Astrocyte (in vitro differentiated cells and primary cell): ENCODE results near the gene CORO6. TPM values are rescaled to one million over a fixed set of nuclear protein-coding genes. Genes with fewer than 3 reads are reported as not detected.

Experiments
- DNase-seq: peaks from one replicate; pipeline ENCODE4 v3.0.0-alpha.2; 2010; ENCODE audit warnings: low read depth
- FAIRE-seq: peaks from 2 replicates; lab custom pipeline; 2011; peaks lifted over from hg19 to GRCh38; lab: Jason Lieb, UNC
- H2AFZ ChIP-seq: 2 replicates; pipeline ENCODE4 v1.6.0; 2012; ENCODE audit warnings: low read depth, low read length, inconsistent platforms
- H3K27ac ChIP-seq: 2 replicates; pipeline ENCODE4 v1.5.1; 2011; ENCODE audit warnings: low read depth, low read length, inconsistent platforms
- H3K27me3 ChIP-seq: 2 replicates; pipeline ENCODE4 v1.6.0; 2011; ENCODE audit warnings: low read length, inconsistent platforms; ENCODE audit not compliant: insufficient read depth
- H3K36me3 ChIP-seq: 2 replicates; pipeline ENCODE4 v1.5.1; 2011; ENCODE audit warnings: low read length, inconsistent platforms; ENCODE audit not compliant: insufficient read depth
- H3K4me1 ChIP-seq: 2 replicates; pipeline ENCODE4 v1.5.1; 2011; ENCODE audit warnings: low read length, inconsistent platforms; ENCODE audit not compliant: insufficient read depth
- H3K4me2 ChIP-seq: 2 replicates; pipeline ENCODE4 v1.6.0; 2012; ENCODE audit warnings: low read length, inconsistent platforms
- H3K4me3 ChIP-seq: 2 replicates; pipeline ENCODE4 v1.5.1; 2011; ENCODE audit warnings: low read depth, mild to moderate bottlenecking, low read length, inconsistent platforms; ENCODE audit not compliant: insufficient read depth
- H3K79me2 ChIP-seq: 2 replicates; pipeline ENCODE4 v1.6.0; 2012; ENCODE audit warnings: mild to moderate bottlenecking, low read length, inconsistent platforms; ENCODE audit not compliant: insufficient read depth
- H3K9ac ChIP-seq: 2 replicates; pipeline ENCODE4 v1.6.0; 2012; ENCODE audit warnings: mild to moderate bottlenecking, low read length, inconsistent platforms
- H3K9me3 ChIP-seq: 2 replicates; pipeline ENCODE4 v1.5.1; 2012; ENCODE audit warnings: low read depth, mild to moderate bottlenecking, low read length, inconsistent platforms; ENCODE audit not compliant: insufficient read depth
- H4K20me1 ChIP-seq: 2 replicates; pipeline ENCODE4 v1.6.0; 2012; ENCODE audit warnings: low read length, inconsistent platforms; ENCODE audit not compliant: insufficient read depth
- H3K27ac Mint-ChIP-seq: one replicate; pipeline ENCODE4 v1.8.0; 2021; ENCODE audit warnings: mild to moderate bottlenecking, mixed read lengths; ENCODE audit not compliant: unreplicated experiment
- H3K27me3 Mint-ChIP-seq: one replicate; pipeline ENCODE4 v1.8.0; 2021; ENCODE audit warnings: low read depth, mixed read lengths; ENCODE audit not compliant: unreplicated experiment
- H3K36me3 Mint-ChIP-seq: one replicate; pipeline ENCODE4 v1.8.0; 2021; ENCODE audit warnings: low read depth, mixed read lengths; ENCODE audit not compliant: unreplicated experiment
- H3K4me1 Mint-ChIP-seq: one replicate; pipeline ENCODE4 v1.8.0; 2021; ENCODE audit warnings: low read depth, mixed read lengths; ENCODE audit not compliant: unreplicated experiment
- H3K4me3 Mint-ChIP-seq: one replicate; pipeline ENCODE4 v1.8.0; 2021; ENCODE audit warnings: mild to moderate bottlenecking, moderate library complexity, mixed read lengths; ENCODE audit not compliant: unreplicated experiment
- H3K9me3 Mint-ChIP-seq: one replicate; pipeline ENCODE4 v1.8.0; 2021; ENCODE audit warnings: mild to moderate bottlenecking, mixed read lengths; ENCODE audit not compliant: unreplicated experiment
- EZH2 ChIP-seq: IDR thresholded peaks from 2 replicates; pipeline ENCODE4 v1.6.1; 2012; ENCODE audit warnings: mild to moderate bottlenecking, low read length, inconsistent platforms; ENCODE audit not compliant: insufficient read depth
- total RNA-seq: library from RNA; stranded (reverse); gene quantifications from 2 replicates; pipeline ENCODE4 v1.2.1, GENCODE V29; 2021
- TF ChIP-seq, protein P1 (sequence below): IDR thresholded peaks from 2 replicates; pipeline ENCODE4 v1.5.1; 2011; ENCODE audit warnings: low read depth, mild to moderate bottlenecking, inconsistent platforms, low read length, moderate library complexity; ENCODE audit not compliant: insufficient read depth

Gene CORO6
- total RNA-seq, 1 donor from 2014 or later: 8.9 TPM

DNA sequence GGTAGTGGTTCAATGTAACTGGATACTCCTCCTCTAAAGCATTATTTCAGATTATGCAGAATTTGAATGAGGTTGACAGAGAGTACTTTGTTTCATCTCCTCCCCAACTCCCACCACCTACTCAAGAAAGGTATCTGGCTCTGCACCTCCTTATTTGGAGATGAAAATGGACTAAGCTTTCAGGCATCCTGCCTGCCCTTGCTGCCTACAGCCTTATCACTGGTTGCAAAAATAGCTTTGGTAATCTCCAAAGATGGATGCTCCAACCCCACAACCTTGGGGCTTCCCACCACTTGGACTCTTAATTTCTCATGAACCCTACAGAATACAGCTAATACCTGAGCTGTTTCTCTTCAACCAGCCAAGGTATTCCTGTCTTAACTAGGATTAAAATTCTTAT is 45.3 kb upstream of the CORO6 start:
- H3K36me3 ChIP-seq: peaks cover 12% of the 10 kb centered on the region
- no peak overlapping the region for H3K27ac ChIP-seq
- no peak overlapping the region for H3K4me2 ChIP-seq
- no peaks in the 10 kb centered on the region for H3K79me2 ChIP-seq
- Mint-ChIP-seq H3K9me3 (no peaks in the 10 kb centered on the region), H3K27ac (peak overlapping the region; percentile 13), H3K4me1 (peaks cover 30% of the 10 kb centered on the region), H3K27me3 (no peaks in the 10 kb centered on the region), H3K4me3 (peak overlapping the region; percentile 46), H3K36me3 (peaks cover 16% of the 10 kb centered on the region)
- H2AFZ ChIP-seq: no peak overlapping the region
- no peaks in the 10 kb centered on the region for H3K9me3 ChIP-seq
- H3K4me3 ChIP-seq: no peak overlapping the region
- H4K20me1 ChIP-seq: no peaks in the 10 kb centered on the region
- DNase-seq (peak; percentile 51), FAIRE-seq (no peak)
- no peak for TF ChIP-seq EZH2
- TF ChIP-seq, protein P1, sequence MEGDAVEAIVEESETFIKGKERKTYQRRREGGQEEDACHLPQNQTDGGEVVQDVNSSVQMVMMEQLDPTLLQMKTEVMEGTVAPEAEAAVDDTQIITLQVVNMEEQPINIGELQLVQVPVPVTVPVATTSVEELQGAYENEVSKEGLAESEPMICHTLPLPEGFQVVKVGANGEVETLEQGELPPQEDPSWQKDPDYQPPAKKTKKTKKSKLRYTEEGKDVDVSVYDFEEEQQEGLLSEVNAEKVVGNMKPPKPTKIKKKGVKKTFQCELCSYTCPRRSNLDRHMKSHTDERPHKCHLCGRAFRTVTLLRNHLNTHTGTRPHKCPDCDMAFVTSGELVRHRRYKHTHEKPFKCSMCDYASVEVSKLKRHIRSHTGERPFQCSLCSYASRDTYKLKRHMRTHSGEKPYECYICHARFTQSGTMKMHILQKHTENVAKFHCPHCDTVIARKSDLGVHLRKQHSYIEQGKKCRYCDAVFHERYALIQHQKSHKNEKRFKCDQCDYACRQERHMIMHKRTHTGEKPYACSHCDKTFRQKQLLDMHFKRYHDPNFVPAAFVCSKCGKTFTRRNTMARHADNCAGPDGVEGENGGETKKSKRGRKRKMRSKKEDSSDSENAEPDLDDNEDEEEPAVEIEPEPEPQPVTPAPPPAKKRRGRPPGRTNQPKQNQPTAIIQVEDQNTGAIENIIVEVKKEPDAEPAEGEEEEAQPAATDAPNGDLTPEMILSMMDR: no peak
- peaks cover 15% of the 10 kb centered on the region for H3K4me1 ChIP-seq
- H3K9ac ChIP-seq: no peak overlapping the region
- no peaks in the 10 kb centered on the region for H3K27me3 ChIP-seq

DNA sequence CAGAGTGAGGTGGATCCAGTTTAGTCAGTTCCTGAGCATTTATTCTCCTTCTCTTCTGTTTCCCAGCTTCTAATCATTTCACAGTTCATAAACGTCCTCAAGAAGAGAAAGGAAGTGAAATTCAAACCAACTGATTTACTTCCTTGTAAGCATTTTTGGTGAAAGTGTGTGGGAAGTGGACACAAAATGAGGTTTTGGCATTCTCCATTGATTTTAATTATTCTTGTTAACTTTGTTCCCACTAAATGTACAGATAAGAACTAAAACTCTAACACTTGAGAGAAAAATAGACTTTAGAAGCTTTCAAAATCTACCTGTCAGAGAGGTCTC is 42.7 kb upstream of the CORO6 start:
- H3K4me1 Mint-ChIP-seq: peaks cover 30% of the 10 kb centered on the region
- Histone ChIP-seq H3K27me3 (no peaks in the 10 kb centered on the region), H2AFZ (no peak overlapping the region), H3K4me1 (peaks cover 15% of the 10 kb centered on the region), H3K36me3 (peaks cover 11% of the 10 kb centered on the region), H3K9ac (peak overlapping the region; percentile 32), H3K4me2 (peak overlapping the region; percentile 38), H4K20me1 (no peaks in the 10 kb centered on the region), H3K4me3 (no peak overlapping the region), H3K79me2 (no peaks in the 10 kb centered on the region), H3K27ac (peak overlapping the region; percentile 64), H3K9me3 (no peaks in the 10 kb centered on the region)
- H3K27me3 Mint-ChIP-seq: no peaks in the 10 kb centered on the region
- no peak overlapping the region for H3K27ac Mint-ChIP-seq
- H3K36me3 Mint-ChIP-seq: peaks cover 19% of the 10 kb centered on the region
- DNase-seq: no peak
- no peaks in the 10 kb centered on the region for H3K9me3 Mint-ChIP-seq
- TF ChIP-seq EZH2: no peak
- TF ChIP-seq, protein P1: no peak
- no peak for FAIRE-seq
- no peak overlapping the region for H3K4me3 Mint-ChIP-seq

DNA sequence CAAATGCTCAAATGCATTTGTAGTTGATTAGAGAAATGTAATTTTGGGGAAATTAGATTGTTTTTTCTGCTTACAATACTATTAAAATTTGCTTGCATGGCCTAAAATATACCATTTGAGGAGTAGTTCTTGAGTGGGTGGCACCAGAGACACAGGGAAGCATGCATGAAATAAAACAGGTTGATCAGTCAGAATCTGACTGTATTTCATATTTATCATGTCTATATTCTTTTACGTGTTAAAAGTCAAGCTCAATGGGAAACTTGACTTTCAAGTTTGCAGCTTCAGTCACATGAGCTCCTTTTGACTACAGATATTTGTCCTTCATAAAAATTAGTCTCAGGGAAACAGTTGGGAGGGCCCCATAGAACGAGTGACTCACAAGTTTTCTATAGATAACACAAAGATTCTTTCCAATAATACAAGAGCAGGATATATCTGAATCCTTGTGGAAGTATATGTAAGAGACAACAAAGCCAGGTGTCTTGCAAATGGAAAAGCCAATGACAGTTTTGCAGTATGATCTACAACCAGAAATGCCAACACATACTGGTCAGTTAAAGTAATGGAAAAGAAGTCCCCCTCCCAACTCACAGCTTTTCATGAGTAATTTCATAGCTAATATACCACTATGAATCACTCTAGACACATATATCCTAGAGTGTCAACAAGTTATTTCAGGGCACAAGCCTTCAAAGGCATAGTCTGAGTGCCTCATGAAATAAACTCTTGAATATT is 42.2 kb upstream of the CORO6 start:
- H3K36me3 ChIP-seq: peaks cover 11% of the 10 kb centered on the region
- H3K9me3 Mint-ChIP-seq: no peaks in the 10 kb centered on the region
- peak overlapping the region; percentile 38 for H3K4me2 ChIP-seq
- no peaks in the 10 kb centered on the region for H3K9me3 ChIP-seq
- FAIRE-seq: peak; percentile 87
- no peak for TF ChIP-seq EZH2
- TF ChIP-seq, protein P1: no peak
- H3K4me3 ChIP-seq: no peak overlapping the region
- no peaks in the 10 kb centered on the region for H3K27me3 Mint-ChIP-seq
- no peak overlapping the region for H3K27ac Mint-ChIP-seq
- H4K20me1 ChIP-seq: no peaks in the 10 kb centered on the region
- H3K79me2 ChIP-seq: no peaks in the 10 kb centered on the region
- H3K4me1 Mint-ChIP-seq: peaks cover 30% of the 10 kb centered on the region
- H3K9ac ChIP-seq: peak overlapping the region; percentile 32
- H3K27me3 ChIP-seq: no peaks in the 10 kb centered on the region
- H3K36me3 Mint-ChIP-seq: peaks cover 19% of the 10 kb centered on the region
- H3K4me3 Mint-ChIP-seq: no peak overlapping the region
- H2AFZ ChIP-seq: no peak overlapping the region
- peak; percentile 89 for DNase-seq
- H3K27ac ChIP-seq: peak overlapping the region; percentile 64
- peaks cover 15% of the 10 kb centered on the region for H3K4me1 ChIP-seq
